Transverse colon (tissue), 4 donors: ENCODE data around the gene MICAL2.

Experiments
- POLR2AphosphoS5 ChIP-seq, 3 donors: sonication (generic); formaldehyde crosslinking; IDR thresholded peaks; one replicate each; pipeline ENCODE4 v1.6.1; 2016; ENCODE audit warnings: antibody characterized with exemption in 3 of 3
- TF ChIP-seq, protein P1 (sequence below), 5 experiments: fragments of 200-600 bp in 3 of 5; fragments of 450-650 bp in 2 of 5; sonication (generic) in 3 of 5; IDR thresholded peaks; 1 replicate in 2 of 5; 2 replicates in 3 of 5; pipeline ENCODE4 v1.5.1; 2016 to 2017; ENCODE audit warnings: antibody characterized with exemption in 5 of 5, inconsistent platforms in 3 of 5, mild to moderate bottlenecking in 2 of 5, moderate library complexity in 1 of 5

- TF ChIP-seq, protein P1, sequence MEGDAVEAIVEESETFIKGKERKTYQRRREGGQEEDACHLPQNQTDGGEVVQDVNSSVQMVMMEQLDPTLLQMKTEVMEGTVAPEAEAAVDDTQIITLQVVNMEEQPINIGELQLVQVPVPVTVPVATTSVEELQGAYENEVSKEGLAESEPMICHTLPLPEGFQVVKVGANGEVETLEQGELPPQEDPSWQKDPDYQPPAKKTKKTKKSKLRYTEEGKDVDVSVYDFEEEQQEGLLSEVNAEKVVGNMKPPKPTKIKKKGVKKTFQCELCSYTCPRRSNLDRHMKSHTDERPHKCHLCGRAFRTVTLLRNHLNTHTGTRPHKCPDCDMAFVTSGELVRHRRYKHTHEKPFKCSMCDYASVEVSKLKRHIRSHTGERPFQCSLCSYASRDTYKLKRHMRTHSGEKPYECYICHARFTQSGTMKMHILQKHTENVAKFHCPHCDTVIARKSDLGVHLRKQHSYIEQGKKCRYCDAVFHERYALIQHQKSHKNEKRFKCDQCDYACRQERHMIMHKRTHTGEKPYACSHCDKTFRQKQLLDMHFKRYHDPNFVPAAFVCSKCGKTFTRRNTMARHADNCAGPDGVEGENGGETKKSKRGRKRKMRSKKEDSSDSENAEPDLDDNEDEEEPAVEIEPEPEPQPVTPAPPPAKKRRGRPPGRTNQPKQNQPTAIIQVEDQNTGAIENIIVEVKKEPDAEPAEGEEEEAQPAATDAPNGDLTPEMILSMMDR (IDR thresholded peaks at IDR 0.05), result no peak
- no peak for TF ChIP-seq POLR2AphosphoS5 (IDR thresholded peaks at IDR 0.05)
Measured at GRCh38 chr11:12099132-12099873, 11.1 kb upstream of the MICAL2 start.
